Stimulated activated CD8-positive, alpha-beta memory T cell treated with anti-CD3 and anti-CD28 coated beads, Interleukin-7, amount 100 ng/mL, for 24 hours (primary cell): ENCODE results near the gene RAB11B.
"Not testable (repeated sequence)": the region's sequence is repeated elsewhere in the genome, so short reads cannot be mapped to it uniquely, and the experiment has no call there.

ENCODE experiments used
- DNase-seq: peaks from one replicate; pipeline ENCODE4 v3.0.0-alpha.2; 2020; ENCODE audit warnings: low read depth

RAB11B gene

DNA sequence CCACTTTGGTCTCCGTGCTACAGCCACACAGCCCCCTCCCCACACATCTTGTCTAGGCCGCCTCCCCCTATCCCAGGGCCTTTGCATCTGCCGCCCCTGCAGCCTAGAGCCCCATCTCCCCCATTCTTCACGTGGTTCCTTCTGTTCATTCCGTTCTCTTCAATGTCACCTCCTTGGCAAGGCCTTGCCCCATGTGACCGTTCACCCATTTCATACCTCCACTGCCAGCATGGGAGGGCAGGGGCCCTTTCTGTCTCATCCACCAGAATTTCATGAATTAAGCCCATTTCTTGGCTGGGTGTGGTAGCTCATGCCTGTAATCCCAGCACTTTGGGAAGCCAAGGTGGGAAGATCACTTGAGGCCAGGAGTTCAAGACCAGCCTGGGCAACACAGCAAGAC, 38.9 kb downstream of the RAB11B start:
- no peak for DNase-seq

GRCh38 chr19:8429826-8430225, 39.7 kb downstream of the RAB11B start:
- DNase-seq = no peak

DNA sequence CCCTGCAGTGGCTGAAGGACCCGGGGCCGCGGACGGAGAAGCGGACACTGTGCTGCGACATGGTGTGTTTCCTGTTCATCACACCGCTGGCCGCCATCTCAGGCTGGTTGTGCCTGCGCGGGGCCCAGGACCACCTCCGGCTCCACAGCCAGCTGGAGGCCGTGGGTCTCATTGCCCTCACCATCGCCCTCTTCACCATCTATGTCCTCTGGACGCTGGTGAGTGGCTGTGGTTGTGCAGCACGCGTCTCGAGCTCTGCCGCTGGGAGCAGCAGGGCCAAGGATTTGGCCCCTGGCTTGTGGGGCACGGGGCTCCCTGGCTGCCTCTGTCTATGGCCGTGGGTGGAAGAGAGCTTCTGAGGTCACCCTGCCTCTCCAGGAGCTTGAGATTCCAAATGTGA, 40.5 kb downstream of the RAB11B start:
- DNase-seq = no peak

DNA sequence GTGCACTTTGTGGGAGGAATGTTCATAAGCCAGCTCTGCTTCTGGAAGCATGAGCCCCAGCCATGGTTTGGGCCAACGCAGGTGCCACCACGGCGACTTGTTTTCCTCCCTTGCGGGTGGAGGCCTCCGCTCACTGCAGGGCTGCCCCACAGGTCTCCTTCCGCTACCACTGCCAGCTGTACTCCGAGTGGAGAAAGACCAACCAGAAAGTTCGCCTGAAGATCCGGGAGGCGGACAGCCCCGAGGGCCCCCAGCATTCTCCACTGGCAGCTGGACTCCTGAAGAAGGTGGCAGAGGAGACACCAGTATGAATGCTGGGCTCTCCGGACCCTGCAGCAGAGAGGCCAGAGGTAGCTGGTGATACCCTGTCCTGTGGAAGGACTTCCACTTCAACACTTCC, 48.1 kb downstream of the RAB11B start:
- DNase-seq = no peak

DNA sequence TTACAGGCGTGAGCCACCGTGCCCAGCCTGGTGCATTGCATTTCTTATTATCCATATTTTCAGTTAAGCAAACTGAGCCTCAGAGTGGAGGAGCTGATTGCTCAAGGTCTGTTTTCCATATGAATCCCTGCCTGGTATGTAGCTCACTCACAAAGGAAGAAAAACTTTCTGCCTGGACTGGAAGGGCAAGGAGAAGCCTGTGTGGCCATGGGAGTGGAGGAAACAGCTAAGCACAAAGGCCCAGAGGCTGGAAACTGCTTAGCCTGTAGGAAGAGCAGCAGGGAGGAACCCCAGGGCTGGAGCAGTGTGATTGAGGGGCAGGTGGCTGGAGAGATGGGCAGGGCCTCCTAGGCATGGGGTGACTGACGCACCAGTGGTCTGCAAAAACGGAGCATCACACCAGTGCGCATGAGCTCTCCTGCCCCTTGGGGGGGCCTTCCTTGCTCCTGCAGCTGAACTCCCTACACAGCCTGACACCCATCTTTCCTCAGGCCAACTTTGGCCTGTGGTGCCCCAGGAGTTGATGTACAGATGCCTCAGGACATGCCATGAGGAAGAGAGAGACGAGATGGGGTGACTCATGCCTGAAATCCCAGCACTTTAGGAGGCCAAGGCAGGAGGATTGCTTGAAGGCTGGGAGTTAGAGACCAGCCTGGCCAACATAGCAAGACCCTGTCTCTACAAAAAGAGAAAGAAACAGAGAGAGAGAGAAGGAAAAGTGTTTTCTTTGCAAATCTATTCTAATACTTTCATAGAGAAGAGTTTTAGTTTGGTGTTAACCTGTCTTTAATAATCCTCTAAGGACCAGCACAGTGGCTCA, 51.8 kb downstream of the RAB11B start:
- no peak for DNase-seq

- DNase-seq = not testable (repeated sequence)
Measured at GRCh38 chr19:8444140-8444676, 54.0 kb downstream of the RAB11B start.

DNA sequence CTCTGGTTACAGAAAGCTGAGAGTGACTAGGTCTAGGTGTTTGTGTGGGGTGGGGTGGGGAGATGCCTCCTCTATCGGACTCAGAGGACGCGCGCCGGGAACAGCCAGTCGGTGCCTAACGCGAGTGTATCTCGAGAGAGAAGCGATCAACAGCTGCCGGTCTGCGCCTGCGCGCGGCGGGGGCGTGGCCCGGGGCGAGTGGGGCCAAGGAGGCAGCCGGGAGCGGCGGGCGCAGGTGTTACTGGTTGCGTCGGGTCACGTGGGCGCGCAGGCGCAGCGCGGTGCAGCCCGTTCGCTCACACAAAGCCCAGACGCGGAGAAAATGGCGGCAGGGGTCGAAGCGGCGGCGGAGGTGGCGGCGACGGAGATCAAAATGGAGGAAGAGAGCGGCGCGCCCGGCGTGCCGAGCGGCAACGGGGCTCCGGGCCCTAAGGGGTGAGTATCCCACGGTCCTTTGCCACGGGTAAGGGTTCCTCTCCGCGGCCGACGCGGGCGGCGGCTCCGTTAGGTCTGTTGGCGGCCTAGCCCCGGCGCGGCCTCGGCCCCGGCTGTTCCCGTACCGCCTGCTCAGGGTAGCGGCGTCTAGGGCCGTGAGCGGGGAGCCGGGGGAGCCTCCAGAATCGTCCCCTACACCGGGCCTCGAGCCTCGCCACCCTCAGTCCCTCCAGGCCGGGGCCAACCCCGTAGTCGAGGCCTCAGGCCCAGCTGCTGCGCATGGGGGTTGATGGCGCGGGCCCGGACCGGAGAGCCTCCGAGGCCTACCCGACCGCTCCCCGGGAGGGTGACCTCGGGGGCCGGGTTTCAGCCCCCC, 54.7 kb downstream of the RAB11B start, which contains the start of gene HNRNPM:
TSS of gene HNRNPM (plus strand) at position 299 of the 811 bp plus-strand sequence. CDS start at position 323, 24 bp downstream.
- peak; percentile 100 for DNase-seq

GRCh38 chr19:8445488-8446001, 55.4 kb downstream of the RAB11B start:
- peak; percentile 8 for DNase-seq

GRCh38 chr19:8446061-8446709, 56.0 kb downstream of the RAB11B start:
- no peak for DNase-seq

DNA sequence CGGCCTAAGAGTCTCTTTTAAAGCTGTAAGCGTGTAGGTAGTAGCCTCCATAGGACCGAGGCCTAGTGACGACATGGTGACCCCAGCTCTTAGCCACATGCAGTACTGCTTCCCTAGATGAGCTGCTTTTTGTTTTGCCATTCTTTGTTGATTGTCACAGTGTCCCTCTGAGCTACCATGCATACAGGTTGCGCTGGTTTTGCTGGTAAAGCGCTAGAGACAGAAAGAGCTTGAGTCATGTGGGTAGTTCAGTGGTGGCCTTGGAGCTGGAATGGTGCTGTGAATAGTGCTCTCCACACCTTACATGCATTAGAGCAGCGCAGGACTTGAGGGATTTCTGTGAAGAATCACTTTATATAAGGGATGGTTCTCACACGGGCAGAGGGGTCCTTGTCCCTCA, 59.7 kb downstream of the RAB11B start:
- no peak for DNase-seq

DNA sequence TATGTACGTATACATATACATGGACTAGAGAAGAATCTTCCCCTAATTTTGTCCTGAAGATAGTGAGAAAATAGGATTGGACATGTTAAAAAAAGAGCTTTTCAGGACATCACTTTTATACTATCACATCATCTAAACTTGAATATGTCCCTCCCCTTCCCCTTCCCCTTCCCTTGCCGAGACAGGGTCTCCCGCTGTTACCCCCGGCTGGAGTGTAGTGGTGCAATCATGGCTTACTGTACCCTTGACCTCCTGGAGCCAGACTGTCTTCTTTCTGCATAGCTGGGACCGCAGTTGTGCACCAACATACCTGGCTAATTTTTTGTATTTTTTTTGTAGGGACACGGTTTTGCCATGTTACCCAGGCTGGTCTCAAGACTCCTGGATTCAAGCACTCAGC, 61.2 kb downstream of the RAB11B start:
- no peak for DNase-seq

DNA sequence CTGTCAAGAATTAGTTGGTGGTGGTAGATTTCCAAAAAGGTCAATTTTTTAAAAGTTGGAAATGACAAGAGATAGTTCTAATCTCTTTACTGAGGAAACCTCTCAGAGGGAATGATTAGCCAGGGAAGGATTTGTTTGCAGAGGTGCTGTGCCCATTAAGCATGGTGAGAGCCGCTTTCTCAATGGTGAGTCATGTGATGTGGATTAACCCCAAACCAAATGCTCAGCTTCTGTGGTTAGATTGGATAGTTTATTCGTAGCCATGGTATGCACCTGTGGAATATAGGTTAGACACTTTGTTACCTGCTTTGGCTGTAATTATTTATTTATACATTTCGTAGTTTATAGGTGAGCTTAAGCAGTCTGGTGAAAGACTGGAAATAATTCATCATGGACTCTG, 61.7 kb downstream of the RAB11B start:
- peak; percentile 4 for DNase-seq

DNA sequence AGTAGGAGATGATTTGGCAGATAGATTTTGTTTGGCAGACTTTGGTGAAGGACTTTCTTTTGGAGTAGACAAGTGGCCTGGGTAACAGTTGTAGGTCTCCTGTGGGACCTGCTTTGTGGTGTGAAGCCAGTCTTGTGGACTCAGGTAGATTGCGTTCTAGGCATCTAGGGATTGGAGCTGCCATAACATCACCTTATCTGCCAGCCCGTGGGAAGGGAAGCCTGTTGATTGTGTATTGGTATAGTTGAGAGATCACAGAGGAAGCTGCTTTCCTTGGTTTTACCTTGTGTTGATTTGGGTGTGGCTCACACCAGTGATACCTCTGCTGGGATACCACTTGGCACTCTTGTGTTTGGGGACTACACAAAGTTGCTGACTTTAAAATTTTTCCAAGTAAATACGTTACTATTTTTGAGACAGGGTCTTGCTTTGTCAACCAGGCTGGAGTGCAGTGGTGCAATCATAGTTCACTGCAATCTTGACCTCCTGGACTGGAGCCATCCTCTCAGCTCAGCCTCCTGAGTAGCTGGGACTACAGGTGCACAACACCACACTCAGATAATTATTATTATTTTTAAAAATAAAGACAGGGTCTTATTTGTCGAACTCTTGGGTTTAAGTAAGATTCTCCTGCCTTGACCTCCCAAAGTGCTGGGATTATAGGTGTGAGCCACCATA, 62.4 kb downstream of the RAB11B start:
- no peak for DNase-seq

DNA sequence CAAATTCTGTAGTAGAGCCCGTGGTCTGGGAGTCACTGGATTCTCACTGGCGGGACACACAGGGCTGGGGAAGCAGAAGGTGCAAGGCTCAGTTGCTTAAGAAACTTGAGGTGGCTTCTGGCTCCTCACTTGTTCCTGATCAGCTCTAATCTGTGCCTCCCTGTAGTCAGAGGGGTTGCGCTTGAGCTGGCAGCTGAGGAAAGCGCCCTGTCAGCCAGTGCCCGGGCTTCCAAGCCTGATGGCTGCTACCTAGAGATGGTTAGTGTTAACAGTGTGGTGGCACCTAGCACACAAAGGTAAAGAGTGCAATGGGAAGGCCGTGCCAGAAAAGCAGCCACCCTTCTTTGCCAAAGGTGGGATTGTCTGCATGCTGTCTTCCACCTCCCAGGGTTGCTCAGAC, 63.5 kb downstream of the RAB11B start:
- no peak for DNase-seq
